Endothelial cell of umbilical vein (primary cell): ENCODE data around the gene METTL8. TPM values are rescaled to one million over a fixed set of nuclear protein-coding genes. Genes with fewer than 3 reads are reported as not detected.

Experiments
- BruUV-seq: library from RNA; stranded (reverse); fragments of 400-500 nt; replicated peaks from 2 replicates; lab custom pipeline; 2021; lab: Mats Ljungman, UMichigan
- CTCF ChIA-PET: fragments of 300-600, 350-600 bp; sonication (Branson Sonifier 250); formaldehyde crosslinking; loops from one replicate; lab custom pipeline; 2021; ENCODE audit warnings: antibody characterized with exemption, inconsistent platforms; lab: Charles Lee
- POLR2A ChIA-PET: fragments of 300-600, 350-600 bp; sonication (Branson Sonifier 250); formaldehyde crosslinking; loops from one replicate; lab custom pipeline; 2021; ENCODE audit warnings: antibody characterized with exemption, inconsistent platforms; lab: Charles Lee
- DNase-seq: peaks from one replicate; pipeline ENCODE4 v3.0.0-alpha.2; 2011; ENCODE audit warnings: low read depth, low spot score
- FAIRE-seq: peaks from 2 replicates; lab custom pipeline; 2011; peaks lifted over from hg19 to GRCh38; lab: Jason Lieb, UNC
- H2AFZ ChIP-seq: 2 replicates; pipeline ENCODE4 v1.6.0; 2012; ENCODE audit warnings: low read depth, low read length, control low read depth, inconsistent platforms
- H3K27ac ChIP-seq: 2 replicates; pipeline ENCODE4 v1.5.1; 2011; ENCODE audit warnings: low read depth, mild to moderate bottlenecking, control low read depth, low read length, moderate library complexity; ENCODE audit not compliant: insufficient read depth
- H3K27me3 ChIP-seq, 2 experiments: 2 replicates each; pipeline versions ENCODE4 v1.6.0 to v1.6.1; 2011; ENCODE audit warnings: low read length in 2 of 2, mixed read lengths in 1 of 2; ENCODE audit not compliant: control insufficient read depth in 2 of 2, insufficient read depth in 2 of 2
- H3K36me3 ChIP-seq, 2 experiments: 2 replicates in 1 of 2; 3 replicates in 1 of 2; pipeline ENCODE4 v1.5.1; 2011; ENCODE audit warnings: low read length in 2 of 2, mild to moderate bottlenecking in 1 of 2, moderate library complexity in 1 of 2; ENCODE audit not compliant: control insufficient read depth in 2 of 2, insufficient read depth in 2 of 2; ENCODE audit errors: extremely low read depth in 1 of 2
- H3K4me1 ChIP-seq: 3 replicates; pipeline ENCODE4 v1.5.1; 2011; ENCODE audit warnings: mild to moderate bottlenecking, low read length; ENCODE audit not compliant: control insufficient read depth, insufficient read depth; ENCODE audit errors: extremely low read depth
- H3K4me2 ChIP-seq: 2 replicates; pipeline ENCODE4 v1.6.1; 2011; ENCODE audit warnings: low read length, control low read depth, mixed read lengths; ENCODE audit not compliant: insufficient read depth
- H3K4me3 ChIP-seq, 3 experiments: fragments of 200-600 bp in 1 of 3; sonication (generic), shearing (Covaris generic) in 1 of 3; replicated peaks in 1 of 3; 2 replicates each; pipeline ENCODE4 v1.5.1; 2011 to 2016; ENCODE audit warnings: control low read depth in 3 of 3, low read length in 3 of 3, mild to moderate bottlenecking in 2 of 3, inconsistent platforms in 1 of 3, low read depth in 1 of 3, moderate library complexity in 1 of 3; ENCODE audit not compliant: insufficient read depth in 1 of 3
- H3K79me2 ChIP-seq: 2 replicates; pipeline ENCODE4 v1.6.0; 2012; ENCODE audit warnings: low read length, inconsistent platforms; ENCODE audit not compliant: control insufficient read depth, insufficient read depth
- H3K9ac ChIP-seq: replicated peaks from 2 replicates; pipeline ENCODE3; 2011; ENCODE audit warnings: low read length, control low read depth; ENCODE audit not compliant: insufficient read depth; ENCODE audit errors: extremely low read depth
- H3K9me1 ChIP-seq: replicated peaks from 3 replicates; pipeline ENCODE4 v1.6.0; 2011; ENCODE audit warnings: mild to moderate bottlenecking, low read length; ENCODE audit not compliant: control insufficient read depth, insufficient read depth; ENCODE audit errors: extremely low read depth
- H3K9me3 ChIP-seq: replicated peaks from 2 replicates; pipeline ENCODE4 v1.5.1; 2012; ENCODE audit warnings: low read length, inconsistent platforms; ENCODE audit not compliant: control insufficient read depth, insufficient read depth
- H4K20me1 ChIP-seq: replicated peaks from 2 replicates; pipeline ENCODE3; 2011; ENCODE audit warnings: mild to moderate bottlenecking, low read length; ENCODE audit not compliant: control insufficient read depth, insufficient read depth; ENCODE audit errors: extremely low read depth
- CTCF ChIP-seq, 2 donors: IDR thresholded peaks; 1 replicate in 1 of 2; 2 replicates in 1 of 2; pipeline ENCODE4 v1.5.1; 2011; ENCODE audit warnings: low read length in 2 of 2, mild to moderate bottlenecking in 2 of 2, moderate library complexity in 2 of 2, control low read depth in 1 of 2, inconsistent platforms in 1 of 2, low read depth in 1 of 2; ENCODE audit not compliant: insufficient read depth in 1 of 2; ENCODE audit errors: extremely low read depth in 1 of 2
- EZH2 ChIP-seq: IDR thresholded peaks from 2 replicates; pipeline ENCODE4 v1.6.1; 2012; ENCODE audit warnings: borderline replicate concordance, low read depth, mild to moderate bottlenecking, moderate library complexity, low read length, inconsistent platforms; ENCODE audit not compliant: severe bottlenecking
- FOS ChIP-seq: IDR thresholded peaks from 2 replicates; pipeline ENCODE4 v1.6.1; 2011; ENCODE audit warnings: mild to moderate bottlenecking, low read length, moderate library complexity, borderline replicate concordance; ENCODE audit not compliant: insufficient read depth
- GATA2 ChIP-seq: IDR thresholded peaks from 2 replicates; pipeline ENCODE4 v1.7.0; 2011; ENCODE audit warnings: low read depth, mild to moderate bottlenecking, moderate library complexity, mixed read lengths, low read length; ENCODE audit not compliant: insufficient read length, insufficient read depth
- JUN ChIP-seq: IDR thresholded peaks from 2 replicates; pipeline ENCODE4 v1.6.1; 2011; ENCODE audit warnings: borderline replicate concordance, low read depth; ENCODE audit not compliant: insufficient read length, insufficient read depth
- MAX ChIP-seq: IDR thresholded peaks from 2 replicates; pipeline ENCODE4 v1.6.1; 2011; ENCODE audit not compliant: insufficient read depth, insufficient read length
- MYC ChIP-seq: IDR thresholded peaks from one replicate; pipeline ENCODE4 v1.6.1; 2011; ENCODE audit warnings: mild to moderate bottlenecking, low read depth, low read length
- POLR2A ChIP-seq: IDR thresholded peaks from 2 replicates; pipeline ENCODE4 v1.6.1; 2012; ENCODE audit warnings: low read depth, mild to moderate bottlenecking, control low read depth, low read length
- POLR2AphosphoS5 ChIP-seq: IDR thresholded peaks from 2 replicates; pipeline ENCODE4 v1.6.1; 2012; ENCODE audit warnings: low read depth, mild to moderate bottlenecking, control low read depth, low read length, moderate library complexity; ENCODE audit not compliant: insufficient read depth
- dilution Hi-C: fragments of 300-500 bp; cut with MboI; formaldehyde crosslinking; loops from one replicate; pipeline ENCODE4 v1.15.0; 2019; ENCODE audit warnings: low sequenced_read_pairs; ENCODE audit not compliant: extremely low pct_ligation_motif_present
- intact Hi-C: fragments of 100-400 bp; cut with micrococcal nuclease; formaldehyde crosslinking; loops from one replicate; pipeline ENCODE4 v1.10.0; 2022
- polyA plus RNA-seq, 4 experiments: library from polyadenylated mRNA; depleted of rRNA in 3 of 4; stranded (reverse) in 3 of 4; unstranded in 1 of 4; fragments of >200 nt; gene quantifications; 2 replicates each; pipeline versions ENCODE4 v1.2.1 to v1.2.3, GENCODE V29; 2011 to 2012; ENCODE audit warnings: missing spikeins in 1 of 4
- total RNA-seq: library from RNA; stranded (reverse); gene quantifications from 2 replicates; pipeline ENCODE4 v1.2.3, GENCODE V29; 2021

METTL8 gene
- total and polyA plus RNA-seq, 2 donors (not counting 3 experiments of a cell fraction or from before 2014, with no cell fraction given), result 7.0 to 20.2 TPM

- Histone ChIP-seq H3K36me3 (no peaks in the 10 kb centered on the region), H3K9me3 (peaks cover 1% of the 10 kb centered on the region), H3K27me3 (no peaks in the 10 kb centered on the region), H3K4me3 (no peak overlapping the region), H3K4me1 (peaks cover 29% of the 10 kb centered on the region), H3K4me2 (no peak overlapping the region), H3K79me2 (peaks cover 16% of the 10 kb centered on the region), H2AFZ (no peak overlapping the region), H3K9ac (no peak overlapping the region), H3K9me1 (no peaks in the 10 kb centered on the region), H3K27ac (no peak overlapping the region), H4K20me1 (no peaks in the 10 kb centered on the region)
- dilution Hi-C loops, result no loop called here
- BruUV-seq, result no TSS peak
- no peak for TF ChIP-seq GATA2
- no peak for TF ChIP-seq FOS
- TF ChIP-seq EZH2, result no peak
- no peak for TF ChIP-seq POLR2AphosphoS5
- no peak for TF ChIP-seq POLR2A
- TF ChIP-seq MYC, result no peak
- no peak for TF ChIP-seq JUN
- TF ChIP-seq CTCF (IDR thresholded peaks at IDR 0.05; ENCODE audit: extremely low read depth in 1 of 2, insufficient read depth in 1 of 2, low read depth in 1 of 2, low read length in 2 of 2), result no peak
- TF ChIP-seq MAX, result no peak
- POLR2A ChIA-PET, result no interaction called here
- DNase-seq (no peak), FAIRE-seq (no peak)
- intact Hi-C loops, result loop anchor here (5.0 kb wide), 1 partner anchor 53 kb away; no protein-coding TSS in a partner anchor
- CTCF ChIA-PET, result interaction anchor here (1.7 kb wide), 1 partner anchor 16 kb away, joined by 4 read pairs; no protein-coding TSS in a partner anchor
Measured at GRCh38 chr2:171400395-171400794, 33.4 kb downstream of the METTL8 start.
